Testis (tissue), 3 donors: ENCODE measurements around the gene CDKN1A. TPM values are rescaled to one million over a fixed set of nuclear protein-coding genes. Genes with fewer than 3 reads are reported as not detected.
A peak's percentile ranks its signal among the peaks of the same experiment; 100 is the strongest.

Experiments
- DNase-seq: peaks from one replicate; pipeline ENCODE4 v3.0.0-alpha.2; 2019
- H3K27ac ChIP-seq, 2 donors: fragments of 200-600 bp; sonication (generic); one replicate each; pipeline ENCODE4 v1.5.1; 2019
- H3K27me3 ChIP-seq: fragments of 200-600 bp; sonication (generic); one replicate; pipeline ENCODE4 v1.5.1; 2019
- H3K36me3 ChIP-seq: fragments of 200-600 bp; sonication (generic); one replicate; pipeline ENCODE4 v1.5.1; 2017; ENCODE audit warnings: low read depth; ENCODE audit errors: missing control alignments
- H3K4me1 ChIP-seq: fragments of 200-600 bp; sonication (generic); one replicate; pipeline ENCODE4 v1.5.1; 2019
- H3K4me3 ChIP-seq, 2 donors: fragments of 200-600 bp; sonication (generic); one replicate each; pipeline ENCODE4 v1.5.1; 2017 to 2019
- H3K9me3 ChIP-seq: fragments of 200-600 bp; sonication (generic); one replicate; pipeline ENCODE4 v1.5.1; 2017
- POLR2A ChIP-seq: fragments of 450-650 bp; IDR thresholded peaks from one replicate; pipeline ENCODE4 v1.6.1; 2017; ENCODE audit warnings: antibody characterized with exemption, mild to moderate bottlenecking, moderate library complexity
- WGBS, 2 donors: methylation state at CpG; one replicate each; pipeline ENCODE4 v1.1.5; 2018; 5-methylcytosine and 5-hydroxymethylcytosine counted together
- intact Hi-C: fragments of 100-400 bp; cut with DNase I; formaldehyde crosslinking; loops from one replicate; pipeline ENCODE4 v1.15.1; 2023; ENCODE audit warnings: low total_unique reads
- polyA plus RNA-seq: library from polyadenylated mRNA; stranded (reverse); fragments of 350-450 nt; fragmentation: Illumina TruSeq; extraction: RNeasy Lipid Tissue Mini Kit (QIAGEN cat#74804); gene quantifications from one replicate; pipeline ENCODE4 v1.2.3, GENCODE V29; 2014; ENCODE audit warnings: low read depth, low replicate concordance; ENCODE audit not compliant: insufficient read depth
- total RNA-seq, 2 donors: library from RNA; depleted of rRNA; stranded (reverse); fragments of >200 nt; gene quantifications; one replicate each; pipeline ENCODE4 v1.2.3, GENCODE V29; 2016
- TF ChIP-seq, protein P1 (sequence below), 3 experiments: fragments of 450-650 bp in 2 of 3; fragments of 200-600 bp in 1 of 3; sonication (generic) in 1 of 3; IDR thresholded peaks; one replicate each; pipeline ENCODE4 v1.5.1; 2016 to 2019; ENCODE audit warnings: antibody characterized with exemption in 3 of 3, mild to moderate bottlenecking in 2 of 3, moderate library complexity in 1 of 3

CDKN1A gene
- total and polyA plus RNA-seq, 3 donors from 2014 or later: 64.2 to 154 (median 154) TPM

DNA sequence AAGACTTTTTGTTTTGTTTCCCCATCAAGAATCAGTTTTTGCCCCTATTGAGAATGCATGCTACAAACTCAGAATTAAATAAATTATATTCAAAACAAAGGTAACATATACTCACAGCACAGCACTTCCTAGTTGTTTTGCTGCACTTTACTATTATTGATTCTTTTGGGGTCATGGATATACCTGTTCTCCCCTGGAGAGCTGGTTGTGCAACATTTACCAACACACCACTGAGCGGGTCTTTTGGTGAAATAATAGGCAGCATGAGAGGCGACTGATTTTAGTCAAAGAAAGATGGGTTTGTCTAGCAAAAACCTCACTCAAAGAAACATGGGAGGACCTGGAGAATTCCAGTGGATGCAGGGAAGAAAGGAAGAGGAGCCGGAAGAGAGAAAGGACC, 39.9 kb upstream of the CDKN1A start:
- 92 to 94% methylated on average over 3 of the region's 3 CpGs for WGBS, 2 donors
- Histone ChIP-seq H3K9me3 (no peaks in the 10 kb centered on the region), H3K4me1 (peaks cover 37% of the 10 kb centered on the region), H3K27me3 (no peaks in the 10 kb centered on the region), H3K27ac (no peak overlapping the region), H3K36me3 (no peaks in the 10 kb centered on the region), H3K4me3 (no peak overlapping the region)
- intact Hi-C loops: no loop called here
- no peak for DNase-seq
- no peak for TF ChIP-seq POLR2A
- TF ChIP-seq, protein P1, sequence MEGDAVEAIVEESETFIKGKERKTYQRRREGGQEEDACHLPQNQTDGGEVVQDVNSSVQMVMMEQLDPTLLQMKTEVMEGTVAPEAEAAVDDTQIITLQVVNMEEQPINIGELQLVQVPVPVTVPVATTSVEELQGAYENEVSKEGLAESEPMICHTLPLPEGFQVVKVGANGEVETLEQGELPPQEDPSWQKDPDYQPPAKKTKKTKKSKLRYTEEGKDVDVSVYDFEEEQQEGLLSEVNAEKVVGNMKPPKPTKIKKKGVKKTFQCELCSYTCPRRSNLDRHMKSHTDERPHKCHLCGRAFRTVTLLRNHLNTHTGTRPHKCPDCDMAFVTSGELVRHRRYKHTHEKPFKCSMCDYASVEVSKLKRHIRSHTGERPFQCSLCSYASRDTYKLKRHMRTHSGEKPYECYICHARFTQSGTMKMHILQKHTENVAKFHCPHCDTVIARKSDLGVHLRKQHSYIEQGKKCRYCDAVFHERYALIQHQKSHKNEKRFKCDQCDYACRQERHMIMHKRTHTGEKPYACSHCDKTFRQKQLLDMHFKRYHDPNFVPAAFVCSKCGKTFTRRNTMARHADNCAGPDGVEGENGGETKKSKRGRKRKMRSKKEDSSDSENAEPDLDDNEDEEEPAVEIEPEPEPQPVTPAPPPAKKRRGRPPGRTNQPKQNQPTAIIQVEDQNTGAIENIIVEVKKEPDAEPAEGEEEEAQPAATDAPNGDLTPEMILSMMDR (IDR thresholded peaks at IDR 0.05): no peak

DNA sequence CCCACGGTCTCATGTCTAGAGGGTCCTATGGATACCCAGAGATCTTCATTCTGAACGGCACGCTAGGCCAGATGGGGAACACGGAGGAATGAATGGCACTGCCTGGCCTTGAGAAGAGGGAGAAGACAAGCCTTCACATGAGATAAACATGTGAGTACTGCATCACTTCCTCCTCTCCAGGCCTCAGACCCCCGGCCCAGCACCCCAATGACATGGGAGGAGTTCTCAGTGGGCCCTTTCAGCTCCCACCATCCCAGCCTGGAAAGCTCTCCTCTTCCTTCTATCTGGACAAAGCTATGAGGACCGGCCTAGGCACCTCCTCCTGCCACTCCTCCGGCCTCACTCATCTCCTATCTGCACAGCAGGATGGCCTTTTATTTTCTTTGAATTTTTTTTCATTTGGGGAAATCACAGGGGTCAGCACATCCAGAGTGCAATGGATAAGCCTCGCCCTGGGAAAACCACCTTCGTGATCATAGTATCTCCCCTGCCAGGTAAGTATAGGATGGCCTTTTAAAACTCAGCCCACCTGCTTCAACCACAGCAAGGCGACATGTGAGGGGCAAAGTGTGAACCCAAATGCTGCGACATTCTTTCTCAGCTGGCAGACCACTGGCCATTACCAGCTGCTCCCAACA, 39.2 kb upstream of the CDKN1A start:
- Histone ChIP-seq H3K36me3 (no peaks in the 10 kb centered on the region), H3K27ac (no peak overlapping the region), H3K4me3 (no peak overlapping the region), H3K27me3 (no peaks in the 10 kb centered on the region), H3K4me1 (peaks cover 31% of the 10 kb centered on the region), H3K9me3 (no peaks in the 10 kb centered on the region)
- TF ChIP-seq, protein P1 (IDR thresholded peaks at IDR 0.05): no peak
- TF ChIP-seq POLR2A: no peak
- intact Hi-C loops: no loop called here
- no peak for DNase-seq
- 82 to 91% methylated on average over 11 of the region's 11 CpGs for WGBS, 2 donors

DNA sequence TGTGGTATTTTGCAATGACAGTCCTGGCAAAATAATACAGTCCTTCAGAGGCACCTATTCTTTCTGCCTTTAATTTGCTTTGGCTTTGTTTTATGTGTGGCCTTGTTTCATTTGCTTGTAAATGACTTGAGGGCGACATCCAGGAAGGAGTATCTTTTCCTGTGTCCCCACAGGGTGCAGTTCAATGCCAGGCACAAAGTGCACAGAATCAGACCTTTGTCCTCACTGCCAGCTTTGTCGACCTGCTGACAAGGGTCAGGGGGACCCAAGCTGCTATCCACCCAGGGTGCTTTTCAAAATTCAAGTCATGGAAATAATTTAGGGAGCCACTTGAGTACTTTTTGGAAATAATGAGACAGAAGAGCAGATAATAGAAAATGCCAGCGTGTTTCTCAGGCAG, 37.0 kb upstream of the CDKN1A start:
- intact Hi-C loops: no loop called here
- no peak overlapping the region for H3K27ac ChIP-seq
- WGBS, 2 donors: 63 to 80% methylated on average over 3 of the region's 3 CpGs

DNA sequence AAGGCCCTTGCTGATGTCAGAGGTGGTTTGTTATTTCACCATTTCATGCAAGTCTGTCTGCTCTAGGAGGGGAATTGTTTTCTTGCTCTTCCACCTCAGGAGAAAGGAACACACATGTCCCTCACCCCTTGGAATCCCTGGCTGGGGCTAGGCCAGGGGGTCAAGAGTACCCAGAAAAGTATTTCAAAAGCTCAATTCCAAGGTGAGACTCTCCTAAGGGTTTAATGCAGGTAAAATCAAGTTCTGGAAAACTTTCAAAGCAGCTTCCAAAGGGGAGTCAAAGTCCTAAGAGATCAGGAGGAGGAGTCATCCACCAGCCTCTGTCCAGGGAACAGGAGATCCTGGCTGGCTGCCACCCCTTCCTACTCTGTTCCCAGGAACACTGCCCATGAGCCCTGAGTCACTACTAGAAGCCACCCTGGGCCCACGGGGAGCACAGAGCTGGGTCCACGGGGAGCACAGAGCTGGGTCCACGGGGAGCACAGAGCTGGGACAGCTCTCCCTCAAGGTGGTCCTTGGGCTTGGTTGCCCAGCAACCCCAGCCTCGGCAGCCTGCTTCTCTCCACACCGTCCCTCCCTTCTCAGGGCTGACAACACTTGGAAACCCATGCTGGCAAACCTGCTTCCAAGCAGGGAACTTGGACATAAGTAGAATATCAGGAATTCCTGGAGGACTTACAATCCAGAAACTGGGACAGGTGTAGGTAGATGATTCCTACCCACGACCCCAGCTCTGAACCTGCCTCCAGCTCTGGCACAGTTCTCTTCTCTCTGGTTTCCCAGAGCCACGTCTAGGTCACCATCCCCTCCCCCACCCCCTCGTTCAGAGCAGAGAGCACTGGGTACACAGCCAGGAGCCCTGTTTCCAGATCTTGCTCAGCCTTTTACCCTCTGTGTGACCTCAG, 35.3 kb upstream of the CDKN1A start:
- Histone ChIP-seq H3K9me3 (no peaks in the 10 kb centered on the region), H3K36me3 (no peaks in the 10 kb centered on the region), H3K27ac (peak overlapping the region in 1 of 2 donors; percentile 57), H3K4me1 (peaks cover 9% of the 10 kb centered on the region), H3K27me3 (no peaks in the 10 kb centered on the region), H3K4me3 (no peak overlapping the region)
- TF ChIP-seq, protein P1 (IDR thresholded peaks at IDR 0.05): no peak
- TF ChIP-seq POLR2A: no peak
- DNase-seq: peak; percentile 96
- intact Hi-C loops: no loop called here
- WGBS, 2 donors: 28 to 39% methylated on average over 6 to 8 of the region's 8 CpGs

More for the DNA sequence above, 37.0 kb upstream of the CDKN1A start:
- H3K27me3 ChIP-seq: no peaks in the 10 kb centered on the region
- H3K9me3 ChIP-seq: no peaks in the 10 kb centered on the region
- H3K4me1 ChIP-seq: peaks cover 18% of the 10 kb centered on the region
- TF ChIP-seq POLR2A: no peak
- TF ChIP-seq, protein P1 (IDR thresholded peaks at IDR 0.05): no peak
- no peaks in the 10 kb centered on the region for H3K36me3 ChIP-seq
- DNase-seq: no peak
- H3K4me3 ChIP-seq: no peak overlapping the region
